OCI-LY7 (cell line): Measurements from ENCODE around the gene FTO.

Experiments used
- CTCF ChIP-seq: fragments of 200-600 bp; sonication (generic); conservative IDR thresholded peaks from 2 replicates; pipeline ENCODE4 v1.5.1; 2014; ENCODE audit warnings: mild to moderate bottlenecking, antibody characterized with exemption, low read length, moderate library complexity, mixed read lengths
- EZH2phosphoT487 ChIP-seq: fragments of 200-600 bp; sonication (generic); IDR thresholded peaks from 2 replicates; pipeline ENCODE4 v1.6.1; 2018; ENCODE audit warnings: low read depth, borderline replicate concordance, mild to moderate bottlenecking, mixed run types, antibody characterized with exemption, low read length, moderate library complexity, mixed read lengths

GRCh38 chr16:54098247-54098646 lies 394.3 kb downstream of the FTO start:
- TF ChIP-seq EZH2phosphoT487 (no peak), CTCF (no peak)
